Heart left ventricle (tissue), 13 donors: ENCODE data around the gene STK16.

ENCODE experiments used
- POLR2A ChIP-seq, 2 donors: fragments of 450-650 bp; IDR thresholded peaks; one replicate each; pipeline ENCODE4 v1.6.1; 2017; ENCODE audit warnings: antibody characterized with exemption in 2 of 2, mild to moderate bottlenecking in 2 of 2, moderate library complexity in 2 of 2
- TF ChIP-seq, protein P1 (sequence below), 12 donors: fragments of 200-600 bp; sonication (generic) in 4 of 12; IDR thresholded peaks; one replicate each; pipeline versions ENCODE4 v1.5.0 to v1.8.0; 2018 to 2022; ENCODE audit warnings: antibody characterized with exemption in 12 of 12, mild to moderate bottlenecking in 5 of 12
- donor health status: ischemic (EF 13 %, LVEDD 7.1; RV severe dilation, severe dysfunction).
- donor health status: DM: no; HTN: yes; CAD: no.
- donor health status: DM: no; HTN: no; CAD: no.
- donor health status: ischemic (EF 25% LVEDD 6.9; RV normal size, moderate dysfunction).
- donor health status: ischemic (EF 25% LVEDD 5.7; RV mildly dilated, moderate dysfunction).
- donor health status: ischemic (EF 35%, LVEDD 5.7; RV mildly dilated, moderate dysfunction).
- donor health status: nonischemic (EF 11% LVEDD 7.7; RV severe dilation, severe dysfunction).
- donor health status: DM: yes; HTN: yes; CAD: no.
- donor health status: PGD.
- donor health status: ischemic (EF 29% LVEDD 5.4; RV normal size, mild dysfunction).
- donor health status: nonischemic (EF 23%, LVEDD 6.1; RV moderate dilation, normal function).

- TF ChIP-seq, protein P1, sequence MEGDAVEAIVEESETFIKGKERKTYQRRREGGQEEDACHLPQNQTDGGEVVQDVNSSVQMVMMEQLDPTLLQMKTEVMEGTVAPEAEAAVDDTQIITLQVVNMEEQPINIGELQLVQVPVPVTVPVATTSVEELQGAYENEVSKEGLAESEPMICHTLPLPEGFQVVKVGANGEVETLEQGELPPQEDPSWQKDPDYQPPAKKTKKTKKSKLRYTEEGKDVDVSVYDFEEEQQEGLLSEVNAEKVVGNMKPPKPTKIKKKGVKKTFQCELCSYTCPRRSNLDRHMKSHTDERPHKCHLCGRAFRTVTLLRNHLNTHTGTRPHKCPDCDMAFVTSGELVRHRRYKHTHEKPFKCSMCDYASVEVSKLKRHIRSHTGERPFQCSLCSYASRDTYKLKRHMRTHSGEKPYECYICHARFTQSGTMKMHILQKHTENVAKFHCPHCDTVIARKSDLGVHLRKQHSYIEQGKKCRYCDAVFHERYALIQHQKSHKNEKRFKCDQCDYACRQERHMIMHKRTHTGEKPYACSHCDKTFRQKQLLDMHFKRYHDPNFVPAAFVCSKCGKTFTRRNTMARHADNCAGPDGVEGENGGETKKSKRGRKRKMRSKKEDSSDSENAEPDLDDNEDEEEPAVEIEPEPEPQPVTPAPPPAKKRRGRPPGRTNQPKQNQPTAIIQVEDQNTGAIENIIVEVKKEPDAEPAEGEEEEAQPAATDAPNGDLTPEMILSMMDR (IDR thresholded peaks at IDR 0.05), result no peak
- TF ChIP-seq POLR2A (IDR thresholded peaks at IDR 0.05), result no peak
These were observed 2.7 kb downstream of the STK16 start for GRCh38 chr2:219247678-219248642.
